Activated naive CD4-positive, alpha-beta T cell treated with Interleukin-2 at 50 U/mL for 16 hours (primary cell): ENCODE measurements around the gene GNA15.

ENCODE experiments used
- DNase-seq: peaks from one replicate; pipeline ENCODE4 v3.0.0-alpha.2; 2020

GNA15 gene

DNA sequence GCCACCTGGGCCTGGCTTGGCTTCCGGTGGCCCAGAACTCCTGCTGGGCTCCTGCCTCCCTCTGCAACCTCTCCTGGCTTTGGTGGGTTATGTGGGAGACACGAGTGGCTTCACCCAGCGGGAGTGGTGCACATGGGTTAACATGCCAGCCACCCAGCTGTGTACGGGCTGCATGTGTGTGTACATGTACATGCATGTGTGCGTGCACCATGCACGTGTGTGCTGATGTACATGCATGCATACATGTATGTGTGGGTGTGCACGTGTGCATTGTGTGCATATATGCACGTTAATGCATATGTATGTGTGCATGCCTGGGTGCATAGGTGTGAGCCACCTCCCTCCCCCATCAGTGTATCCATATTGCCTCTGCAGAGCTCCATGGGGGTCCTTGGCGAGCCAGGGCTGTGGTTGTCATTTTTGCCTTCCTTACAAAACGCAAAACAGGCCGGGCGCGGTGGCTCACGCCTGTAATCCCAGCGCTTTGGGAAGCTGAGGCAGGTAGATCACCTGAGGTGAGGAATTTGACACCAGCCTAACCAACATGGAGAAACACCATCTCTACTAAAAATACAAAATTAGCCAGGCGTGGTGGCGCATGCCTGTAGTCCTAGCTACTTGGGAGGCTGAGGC lies 29.2 kb upstream of the GNA15 start:
- no peak for DNase-seq

- DNase-seq: no peak
These were observed 28.2 kb upstream of the GNA15 start for GRCh38 chr19:3107658-3108057.

DNA sequence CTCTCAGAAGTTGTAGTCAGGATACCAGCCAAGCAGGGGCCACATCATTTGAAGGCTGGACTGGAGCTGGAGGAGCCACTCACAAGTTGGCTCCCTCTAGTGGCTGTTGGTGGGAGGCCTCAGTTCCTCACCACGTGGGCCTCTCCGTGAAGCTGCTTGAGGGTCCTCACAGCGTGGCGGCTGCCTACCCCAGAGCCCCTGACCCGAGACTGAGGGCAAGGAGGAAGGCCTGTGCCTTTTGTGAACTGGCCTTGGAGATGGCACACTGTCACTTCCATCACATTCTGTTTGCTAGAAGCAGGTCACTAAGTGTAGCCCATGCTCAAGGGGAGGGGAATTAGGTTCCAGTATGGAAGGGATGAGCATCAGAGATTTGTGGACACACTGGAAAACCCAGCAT lies 27.1 kb upstream of the GNA15 start:
- DNase-seq: peak; percentile 75

- no peak for DNase-seq
These were observed 26.3 kb upstream of the GNA15 start for GRCh38 chr19:3109491-3109890.

DNA sequence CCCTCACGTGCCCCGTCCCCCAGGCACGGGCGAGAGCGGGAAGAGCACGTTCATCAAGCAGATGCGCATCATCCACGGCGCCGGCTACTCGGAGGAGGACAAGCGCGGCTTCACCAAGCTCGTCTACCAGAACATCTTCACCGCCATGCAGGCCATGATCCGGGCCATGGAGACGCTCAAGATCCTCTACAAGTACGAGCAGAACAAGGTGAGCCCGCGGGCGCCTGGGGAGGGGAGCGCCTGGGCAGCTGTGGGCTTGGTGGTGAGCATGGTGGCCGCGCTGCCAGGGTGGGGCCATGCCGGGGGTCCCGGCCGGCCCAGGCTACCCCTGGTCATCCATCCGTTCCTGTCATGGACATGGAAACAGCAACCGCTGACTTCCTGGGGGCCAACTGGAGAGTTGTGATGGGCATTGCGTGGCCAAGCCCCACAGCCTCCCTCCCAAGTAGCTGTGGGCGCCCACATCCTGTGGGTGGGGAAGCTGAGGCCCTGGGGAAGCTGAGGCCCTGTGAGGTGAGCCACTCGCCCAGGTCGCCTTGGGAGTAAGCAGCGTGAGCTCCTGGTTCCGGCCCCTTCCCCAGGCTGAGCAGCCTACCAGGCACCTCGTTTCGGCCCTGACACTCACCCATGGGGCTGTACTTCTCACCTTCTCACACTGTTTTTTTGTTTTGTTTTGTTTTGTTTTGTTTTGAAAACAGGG lies 25.6 kb upstream of the GNA15 start:
- no peak for DNase-seq

GRCh38 chr19:3111586-3112247 lies 24.1 kb upstream of the GNA15 start:
- DNase-seq: no peak

DNA sequence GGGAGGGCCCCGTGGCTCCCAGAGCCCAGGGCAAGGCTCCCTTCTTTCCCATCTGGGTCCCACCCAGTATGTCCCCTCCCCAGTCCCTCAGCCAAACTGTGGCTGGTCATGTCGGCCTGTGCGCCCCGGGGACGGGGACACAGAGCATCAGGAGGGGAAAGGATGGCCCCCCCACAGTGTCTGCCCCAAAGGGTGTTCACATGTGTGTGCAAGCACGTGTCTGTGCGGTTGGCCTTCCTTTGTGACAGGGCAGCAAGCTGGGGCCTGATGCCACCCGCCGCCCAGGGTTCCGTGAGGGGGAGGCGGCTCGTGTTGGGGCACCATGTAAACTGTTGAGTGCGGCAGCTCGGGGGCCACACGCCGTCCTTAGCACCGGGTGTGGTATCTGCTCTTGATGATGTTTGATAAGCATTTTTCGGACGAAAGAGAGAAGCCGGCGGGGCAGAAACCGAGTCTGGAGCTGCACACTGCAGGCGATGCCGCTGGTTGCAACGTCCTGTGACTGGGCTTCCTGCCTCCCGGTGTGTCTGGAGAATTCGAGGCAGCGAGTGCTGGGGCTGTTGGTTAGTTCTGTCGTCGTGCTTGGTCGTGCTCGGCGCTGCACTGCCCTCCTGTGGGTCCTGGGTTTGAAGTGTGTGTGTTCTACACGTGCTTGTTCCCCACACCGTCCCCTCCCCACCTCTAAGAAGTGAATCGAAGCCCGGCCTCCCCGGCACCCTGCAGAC lies 23.3 kb upstream of the GNA15 start:
- no peak for DNase-seq

DNA sequence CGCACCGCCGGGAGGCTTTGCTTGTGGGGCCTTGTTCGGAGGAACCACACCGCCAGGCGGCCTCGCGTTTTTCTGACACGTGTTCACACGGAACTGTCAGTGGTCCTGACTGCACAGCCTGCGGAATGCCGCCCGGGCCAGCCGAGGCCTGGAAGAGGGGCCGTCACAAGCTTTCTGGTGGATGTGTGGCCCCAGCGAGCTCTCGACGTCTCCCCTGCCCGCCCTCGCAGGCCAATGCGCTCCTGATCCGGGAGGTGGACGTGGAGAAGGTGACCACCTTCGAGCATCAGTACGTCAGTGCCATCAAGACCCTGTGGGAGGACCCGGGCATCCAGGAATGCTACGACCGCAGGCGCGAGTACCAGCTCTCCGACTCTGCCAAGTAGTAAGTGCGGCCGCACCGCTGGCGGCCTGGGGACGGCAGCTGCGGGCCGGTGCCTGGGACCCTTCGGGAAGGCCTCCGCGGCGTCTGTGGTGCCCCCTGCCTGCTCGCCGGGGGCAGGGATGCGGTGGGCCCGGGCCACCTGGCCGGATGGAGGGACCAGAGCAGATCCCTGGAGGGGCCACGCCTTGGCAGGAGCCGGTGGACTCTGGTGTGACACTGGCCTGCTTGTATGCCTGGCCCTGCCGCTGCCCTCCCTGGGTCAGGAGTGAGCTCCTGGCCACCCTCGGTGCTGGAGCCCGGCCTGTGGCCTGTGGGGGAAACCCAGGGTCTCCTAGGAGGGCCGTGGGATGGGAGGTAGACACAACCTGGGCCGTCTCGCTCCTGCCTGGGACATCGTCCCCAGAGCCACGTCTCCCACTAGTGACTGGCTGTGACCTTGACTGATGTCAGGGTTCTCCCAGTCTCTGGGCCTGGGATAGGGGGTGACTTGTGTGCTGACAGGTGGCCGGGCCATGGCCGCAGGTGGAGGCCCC lies 22.5 kb upstream of the GNA15 start:
- DNase-seq: no peak

- no peak for DNase-seq
These were observed 21.7 kb upstream of the GNA15 start for GRCh38 chr19:3114018-3114726.

GRCh38 chr19:3114811-3115210 lies 21.0 kb upstream of the GNA15 start:
- DNase-seq: no peak

GRCh38 chr19:3115411-3115810 lies 20.4 kb upstream of the GNA15 start:
- no peak for DNase-seq

DNA sequence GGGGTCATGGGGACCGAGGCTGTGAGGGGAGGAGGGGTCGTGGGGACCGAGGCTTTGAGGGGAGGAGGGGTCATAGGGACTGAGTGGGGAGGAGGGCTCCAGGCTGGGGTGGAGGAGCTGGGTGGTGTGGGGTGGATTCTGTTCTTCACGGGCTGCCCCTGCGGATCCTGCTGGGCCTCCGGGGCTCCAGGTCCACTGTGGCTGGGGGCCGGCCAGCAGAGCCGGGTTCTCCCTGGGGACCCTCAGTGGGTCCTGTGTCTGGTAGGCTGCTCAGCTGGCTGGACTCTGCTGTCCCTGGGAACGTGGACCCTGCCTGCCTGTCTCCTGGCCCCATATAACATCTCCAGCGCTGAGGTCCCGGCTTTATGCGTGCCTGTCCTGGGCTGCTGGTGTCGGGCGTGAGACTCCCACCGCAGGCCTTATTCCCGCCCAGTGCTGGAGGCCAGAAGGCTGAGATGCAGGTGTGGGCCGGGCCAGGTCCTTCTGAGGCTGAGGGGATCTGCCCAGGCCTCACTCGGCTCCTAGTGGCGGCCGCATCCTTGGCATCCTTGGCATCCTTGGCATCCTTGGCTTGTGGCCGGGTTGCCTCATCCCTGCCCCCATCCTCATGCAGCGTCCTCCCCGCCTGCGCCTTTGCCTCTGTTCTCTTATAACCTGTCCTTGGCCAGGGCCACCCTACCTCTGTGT lies 19.8 kb upstream of the GNA15 start:
- DNase-seq: no peak

DNA sequence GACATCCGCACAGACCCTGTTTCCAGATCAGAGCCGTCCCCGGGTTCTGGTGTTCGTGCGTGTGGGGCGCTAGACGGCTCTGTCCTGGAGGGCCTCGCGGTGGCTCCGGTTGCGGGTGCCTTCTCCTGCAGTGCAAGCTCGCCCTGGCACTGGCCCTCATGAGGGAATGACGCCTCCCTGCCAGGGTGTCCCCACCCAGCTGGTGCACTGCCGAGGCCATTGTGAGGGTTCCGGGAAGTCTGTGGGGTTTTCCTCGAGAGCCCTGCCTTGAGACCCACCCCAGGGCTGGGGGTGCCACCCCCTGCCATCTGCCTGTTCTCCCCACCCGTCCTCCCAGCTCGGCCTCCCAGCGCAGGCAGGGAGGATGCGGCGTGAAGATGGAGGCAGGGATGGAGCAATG lies 19.2 kb upstream of the GNA15 start:
- no peak for DNase-seq

DNA sequence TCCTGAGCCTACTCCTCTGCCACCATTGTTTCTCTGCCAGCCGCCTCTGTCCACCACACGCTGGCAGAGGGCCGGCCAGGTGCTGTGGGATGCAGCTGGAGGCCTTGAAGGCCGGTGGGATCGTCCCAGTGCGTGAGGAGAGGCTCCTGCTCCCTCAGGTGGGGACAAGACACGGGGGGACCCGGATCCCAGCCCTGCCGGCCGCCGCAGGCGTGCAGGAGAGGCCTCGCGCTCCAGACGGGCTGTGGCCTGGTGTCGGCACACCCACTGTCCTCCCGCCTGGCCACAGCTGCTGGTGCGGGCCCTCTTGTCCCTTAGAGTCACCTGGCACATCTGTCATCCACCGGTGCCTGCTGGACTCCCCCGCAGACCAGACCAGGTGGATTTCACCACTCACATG lies 18.1 kb upstream of the GNA15 start:
- DNase-seq: no peak

DNA sequence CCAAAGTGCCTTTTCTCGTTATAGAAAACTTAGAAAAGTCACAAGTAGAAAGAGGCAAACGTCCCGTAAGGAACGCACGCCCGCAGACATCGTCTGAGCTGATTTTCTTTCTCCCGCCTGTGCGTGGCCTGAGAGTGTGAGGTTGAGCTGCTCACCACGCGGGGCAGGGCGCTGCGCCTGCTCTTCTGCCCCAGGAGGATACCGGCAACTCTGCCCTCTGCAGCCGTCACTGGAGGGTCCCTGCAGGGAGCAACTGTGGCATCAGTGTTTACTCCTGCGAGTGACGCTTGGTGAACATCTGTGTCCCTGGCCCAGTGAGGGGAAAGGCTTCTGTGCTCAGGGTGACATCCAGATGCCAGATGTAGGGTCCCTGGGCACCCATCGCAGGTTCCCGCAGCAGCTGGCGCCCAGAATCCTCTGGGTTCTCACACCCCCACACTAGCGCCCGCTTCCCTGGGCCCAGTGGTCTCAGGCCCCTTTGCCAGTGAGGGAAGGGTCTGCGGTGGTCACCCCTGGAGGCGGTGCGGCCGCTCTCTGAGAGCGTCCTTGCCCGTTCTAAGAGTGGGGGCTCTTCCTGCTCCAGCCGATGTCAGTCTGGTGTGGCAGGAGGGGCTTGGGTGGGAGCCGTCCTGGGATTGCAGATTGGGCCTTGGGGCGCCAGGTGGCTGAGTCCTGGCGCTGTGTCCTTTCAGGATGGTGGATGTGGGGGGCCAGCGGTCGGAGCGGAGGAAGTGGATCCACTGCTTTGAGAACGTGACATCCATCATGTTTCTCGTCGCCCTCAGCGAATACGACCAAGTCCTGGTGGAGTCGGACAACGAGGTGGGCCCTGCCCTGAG lies 17.4 kb upstream of the GNA15 start:
- DNase-seq: no peak

DNA sequence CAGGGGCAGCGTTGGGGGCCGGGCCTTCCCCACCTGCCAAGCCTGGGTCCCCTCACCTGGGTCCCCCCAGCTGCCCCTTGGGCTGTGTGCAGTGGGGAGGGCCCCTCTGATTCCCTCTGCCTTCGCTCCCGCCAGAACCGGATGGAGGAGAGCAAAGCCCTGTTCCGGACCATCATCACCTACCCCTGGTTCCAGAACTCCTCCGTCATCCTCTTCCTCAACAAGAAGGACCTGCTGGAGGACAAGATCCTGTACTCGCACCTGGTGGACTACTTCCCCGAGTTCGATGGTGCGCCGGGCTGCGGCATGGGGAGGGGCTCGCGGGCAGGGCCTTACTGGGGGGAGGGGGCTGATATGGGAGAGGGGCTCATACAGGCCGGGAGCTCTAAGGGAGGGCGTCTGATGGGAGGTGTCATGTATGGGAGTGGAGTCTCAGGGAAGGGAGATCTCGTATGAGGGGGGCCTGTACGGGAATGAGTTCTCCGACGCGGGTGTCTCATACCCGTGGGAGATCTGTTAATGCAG lies 16.7 kb upstream of the GNA15 start:
- DNase-seq: no peak

DNA sequence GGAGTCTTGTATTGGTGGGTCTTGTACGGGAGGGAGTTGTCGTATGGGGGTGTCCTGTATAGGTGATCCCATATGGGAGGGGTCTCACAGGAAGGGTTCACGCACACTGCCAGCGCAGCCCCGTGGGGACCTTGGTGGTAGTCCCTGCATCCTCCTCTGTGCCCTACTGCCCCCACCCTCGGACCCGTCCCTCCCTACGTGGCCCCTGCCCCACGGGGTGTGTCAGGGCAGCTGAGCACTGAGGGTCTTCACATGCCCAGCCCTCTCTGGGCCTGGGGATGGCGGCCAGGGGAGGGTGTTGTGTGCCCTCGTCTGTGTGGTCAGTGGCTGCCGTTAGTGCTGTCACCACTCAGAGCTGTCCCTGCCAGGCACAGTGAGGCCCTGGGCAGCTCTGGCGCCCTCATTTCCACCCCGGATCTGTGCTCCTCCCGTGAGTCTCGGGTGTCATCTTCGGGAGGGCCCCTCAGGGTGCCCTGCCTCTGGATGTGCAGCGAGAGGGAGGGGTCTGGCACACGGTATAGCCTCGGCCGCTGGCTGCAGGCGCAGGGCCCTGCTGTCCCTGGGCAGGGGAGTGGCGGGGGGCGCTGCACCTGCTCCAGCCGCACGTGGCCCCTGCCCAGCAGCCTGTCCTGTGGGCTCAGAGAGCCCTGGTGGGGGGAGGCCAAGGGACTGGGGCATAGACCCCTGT lies 16.0 kb upstream of the GNA15 start:
- DNase-seq: no peak

DNA sequence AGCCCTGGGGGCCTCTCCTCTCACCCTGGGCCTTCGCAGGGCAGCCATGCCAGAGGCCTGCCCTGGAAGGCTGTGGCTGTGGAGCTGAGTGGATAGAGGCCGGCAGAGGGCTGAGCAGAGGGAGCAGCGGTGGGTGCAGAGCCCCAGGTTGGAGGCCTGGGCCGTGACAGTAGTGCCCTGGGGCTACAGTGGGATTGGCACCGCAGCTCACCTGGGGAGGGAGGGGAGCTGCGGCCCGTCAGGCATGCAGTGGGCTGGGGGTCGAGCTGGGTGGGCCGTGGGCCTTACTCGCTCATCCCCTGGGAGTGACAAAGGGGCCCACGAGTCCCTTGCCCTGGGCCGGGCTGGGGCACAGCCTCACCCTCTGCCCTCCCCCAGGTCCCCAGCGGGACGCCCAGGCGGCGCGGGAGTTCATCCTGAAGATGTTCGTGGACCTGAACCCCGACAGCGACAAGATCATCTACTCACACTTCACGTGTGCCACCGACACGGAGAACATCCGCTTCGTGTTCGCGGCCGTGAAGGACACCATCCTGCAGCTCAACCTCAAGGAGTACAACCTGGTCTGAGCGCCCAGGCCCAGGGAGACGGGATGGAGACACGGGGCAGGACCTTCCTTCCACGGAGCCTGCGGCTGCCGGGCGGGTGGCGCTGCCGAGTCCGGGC lies 15.1 kb upstream of the GNA15 start:
- DNase-seq: no peak

DNA sequence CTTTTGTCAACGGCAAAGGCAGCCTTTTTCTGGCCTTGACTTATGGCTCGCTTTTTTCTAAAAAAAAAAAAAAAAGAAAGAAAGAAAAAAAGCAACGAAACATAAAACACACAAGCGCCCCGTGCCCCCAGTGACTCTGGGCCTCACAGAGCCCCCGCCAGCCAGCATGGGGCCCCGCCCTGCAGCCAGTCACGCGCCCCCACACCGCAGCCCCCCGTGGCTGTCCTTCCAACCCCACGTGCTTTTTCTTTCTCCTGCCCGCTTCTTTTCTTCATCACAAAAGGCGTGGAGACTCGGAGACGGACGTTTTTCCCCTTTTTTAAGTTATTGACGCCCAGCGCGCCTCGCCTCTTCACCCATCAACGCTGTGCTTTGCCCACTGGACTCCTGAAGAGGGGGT lies 14.4 kb upstream of the GNA15 start:
- no peak for DNase-seq
